GM12878 (cell line): ENCODE measurements around the gene FCER2. TPM values are rescaled to one million over a fixed set of nuclear protein-coding genes. Genes with fewer than 3 reads are reported as not detected.
A peak's percentile ranks its signal among the peaks of the same experiment; 100 is the strongest.

Experiments used
- ATAC-seq: fragments of 200-7000 bp; cut with Tn5 transposase; 3 replicates; pipeline ENCODE4 v1.9.1; 2020; ENCODE audit warnings: mild to moderate bottlenecking, moderate library complexity
- BruUV-seq: library from RNA; stranded (reverse); fragments of 400-500 nt; replicated peaks from 2 replicates; lab custom pipeline; 2021; lab: Mats Ljungman, UMichigan
- CTCF ChIA-PET: fragments of 300-600 bp; sonication (Branson Sonifier 250); formaldehyde crosslinking; extraction: SDS; loops from one replicate; lab custom pipeline; 2021; ENCODE audit warnings: inconsistent platforms; lab: Yijun Ruan, JAX
- POLR2A ChIA-PET: fragments of 350-600 bp; formaldehyde crosslinking; extraction: SDS; loops from one replicate; lab custom pipeline; 2021; ENCODE audit warnings: inconsistent platforms; lab: Charles Lee
- RAD21 ChIA-PET: fragments of 300-600 bp; sonication (Branson Sonifier 250); formaldehyde crosslinking; loops from one replicate; lab custom pipeline; 2023; ENCODE audit warnings: antibody characterized with exemption; ENCODE audit not compliant: unreplicated experiment; lab: Charles Lee
- SMC1A ChIA-PET: fragments of 300-600 bp; sonication (Branson Sonifier 250); formaldehyde crosslinking; loops from one replicate; lab custom pipeline; 2023; ENCODE audit not compliant: unreplicated experiment, uncharacterized antibody; lab: Charles Lee
- DNase-seq: peaks from one replicate; pipeline ENCODE4 v3.0.0-alpha.2; 2011; ENCODE audit warnings: low read depth, low spot score
- FAIRE-seq: peaks from 3 replicates; lab custom pipeline; 2011; peaks lifted over from hg19 to GRCh38; lab: Jason Lieb, UNC
- H2AFZ ChIP-seq: 2 replicates; pipeline ENCODE4 v1.6.0; 2011; ENCODE audit warnings: low read depth, low read length, control low read depth; ENCODE audit not compliant: control insufficient read depth
- H3K27ac ChIP-seq: 2 replicates; pipeline ENCODE4 v1.5.1; 2011; ENCODE audit warnings: control low read depth; ENCODE audit not compliant: control insufficient read depth, insufficient read depth
- H3K27me3 ChIP-seq, 2 experiments: replicated peaks in 1 of 2; 2 replicates each; pipeline versions ENCODE4 v1.6.0 to v1.6.1; 2011; ENCODE audit warnings: low read length in 1 of 2; ENCODE audit not compliant: control insufficient read depth in 2 of 2, insufficient read depth in 2 of 2
- H3K36me3 ChIP-seq, 2 experiments: 2 replicates each; pipeline ENCODE4 v1.5.1; 2011; ENCODE audit warnings: low read length in 1 of 2; ENCODE audit not compliant: control insufficient read depth in 2 of 2, insufficient read depth in 2 of 2
- H3K4me1 ChIP-seq: 2 replicates; pipeline ENCODE4 v1.6.1; 2011; ENCODE audit warnings: mild to moderate bottlenecking, low read length, moderate library complexity, mixed read lengths; ENCODE audit not compliant: control insufficient read depth, insufficient read depth
- H3K4me2 ChIP-seq: 2 replicates; pipeline ENCODE4 v1.6.0; 2011; ENCODE audit warnings: control low read depth; ENCODE audit not compliant: control insufficient read depth, insufficient read depth
- H3K4me3 ChIP-seq: fragments of 200-600 bp; sonication (generic); 2 replicates; pipeline ENCODE4 v1.5.1; 2016
- H3K79me2 ChIP-seq: 2 replicates; pipeline ENCODE4 v1.6.0; 2011; ENCODE audit warnings: low read length; ENCODE audit not compliant: control insufficient read depth, insufficient read depth
- H3K9ac ChIP-seq: 2 replicates; pipeline ENCODE4 v1.8.0; 2011; ENCODE audit warnings: low read length, control low read depth, mixed read lengths; ENCODE audit not compliant: control insufficient read depth, insufficient read depth
- H3K9me3 ChIP-seq: replicated peaks from 3 replicates; pipeline ENCODE4 v1.5.1; 2011; ENCODE audit warnings: mild to moderate bottlenecking, low read length; ENCODE audit not compliant: control insufficient read depth, insufficient read depth
- H4K20me1 ChIP-seq: 2 replicates; pipeline ENCODE4 v1.6.0; 2011; ENCODE audit not compliant: control insufficient read depth, insufficient read depth
- FOXM1 ChIP-seq: IDR thresholded peaks from 2 replicates; pipeline ENCODE4 v1.6.1; 2012; ENCODE audit warnings: low read depth, mild to moderate bottlenecking, inconsistent platforms, low read length, moderate library complexity
- IKZF1 ChIP-seq: fragments of 450-650 bp; conservative IDR thresholded peaks from 2 replicates; pipeline ENCODE4 v1.6.1; 2017; ENCODE audit warnings: antibody characterized with exemption, mild to moderate bottlenecking
- NFIC ChIP-seq: IDR thresholded peaks from 2 replicates; pipeline ENCODE4 v1.6.1; 2012; ENCODE audit warnings: low read depth, mild to moderate bottlenecking, inconsistent platforms, low read length, moderate library complexity
- NR2F1 ChIP-seq: fragments of 450-650 bp; conservative IDR thresholded peaks from 2 replicates; pipeline ENCODE4 v1.6.1; 2017; ENCODE audit warnings: mild to moderate bottlenecking
- SMAD5 ChIP-seq: IDR thresholded peaks from 2 replicates; pipeline ENCODE4 v1.6.1; 2016; ENCODE audit warnings: antibody characterized with exemption, low read depth
- SMC3 ChIP-seq: IDR thresholded peaks from 2 replicates; pipeline ENCODE4 v1.6.1; 2011; ENCODE audit warnings: low read length, improper control_type of control experiment, borderline replicate concordance
- TCF12 ChIP-seq: IDR thresholded peaks from 2 replicates; pipeline ENCODE4 v1.6.1; 2011; ENCODE audit warnings: low read depth, mild to moderate bottlenecking, low read length
- ZNF207 ChIP-seq: fragments of 450-650 bp; IDR thresholded peaks from 2 replicates; pipeline ENCODE4 v1.6.1; 2014; ENCODE audit warnings: antibody characterized with exemption, mild to moderate bottlenecking, borderline replicate concordance
- WGBS: methylation state at CpG from one replicate; pipeline ENCODE4 v1.1.6; 2016; ENCODE audit warnings: low lambda C conversion rate; ENCODE audit not compliant: insufficient replicate concordance, insufficient coverage; ENCODE audit errors: missing lambda C conversion rate; 5-methylcytosine and 5-hydroxymethylcytosine counted together
- in situ Hi-C: fragments of 300-500 bp; cut with MboI; formaldehyde crosslinking; loops from 9 replicates; pipeline ENCODE4 v1.14.3; 2018; ENCODE audit warnings: mixed read lengths
- intact Hi-C: fragments of 100-400 bp; cut with micrococcal nuclease; formaldehyde crosslinking; loops from one replicate; pipeline ENCODE4 v1.14.2; 2022; ENCODE audit not compliant: unreplicated experiment
- polyA plus RNA-seq, 11 experiments: library from polyadenylated mRNA; depleted of rRNA in 4 of 11; unstranded in 6 of 11; stranded (reverse) in 5 of 11; fragments of >200 nt; fragmentation: Nextera tagmentation in 4 of 11; fragmentation: Illumina TruSeq in 1 of 11; extraction: Ambion mirVana in 4 of 11; extraction: Trizol in 1 of 11; gene quantifications; 1 replicate in 1 of 11; 2 replicates in 10 of 11; pipeline versions ENCODE4 v1.2.1 to v1.2.3, GENCODE V29; 2011 to 2016; ENCODE audit warnings: inconsistent platforms in 2 of 11, missing spikeins in 2 of 11, low read depth in 1 of 11
- total RNA-seq, 4 experiments: library from RNA; depleted of rRNA in 3 of 4; stranded (reverse); fragments of >200 nt in 3 of 4; fragmentation: Illumina TruSeq in 1 of 4; extraction: Trizol in 1 of 4; gene quantifications; 2 replicates each; pipeline versions ENCODE4 v1.2.1 to v1.2.3, GENCODE V29; 2013 to 2021
- TF ChIP-seq, protein P1 (sequence below): fragments of 450-650 bp; IDR thresholded peaks from 2 replicates; pipeline ENCODE4 v1.6.1; 2016; ENCODE audit warnings: mild to moderate bottlenecking
- TF ChIP-seq, protein P2 (sequence below): IDR thresholded peaks from 2 replicates; pipeline ENCODE4 v1.6.1; 2012; ENCODE audit warnings: mild to moderate bottlenecking, low read depth, low read length
- TF ChIP-seq, protein P3 (sequence below): fragments of 450-650 bp; IDR thresholded peaks from 2 replicates; pipeline ENCODE4 v1.6.1; 2016; ENCODE audit warnings: mild to moderate bottlenecking, moderate library complexity, borderline replicate concordance
- TF ChIP-seq, protein P4 (sequence below): fragments of 450-650 bp; IDR thresholded peaks from 2 replicates; pipeline ENCODE4 v1.6.1; 2017; ENCODE audit warnings: mild to moderate bottlenecking, low read depth, inconsistent platforms; ENCODE audit not compliant: poor library complexity, severe bottlenecking

The FCER2 gene
- total and polyA plus RNA-seq, 10 of the 15 experiments (the other 5 are each of a cell fraction or from before 2014, with no cell fraction given), result 44.0 to 424 (median 241) TPM

DNA sequence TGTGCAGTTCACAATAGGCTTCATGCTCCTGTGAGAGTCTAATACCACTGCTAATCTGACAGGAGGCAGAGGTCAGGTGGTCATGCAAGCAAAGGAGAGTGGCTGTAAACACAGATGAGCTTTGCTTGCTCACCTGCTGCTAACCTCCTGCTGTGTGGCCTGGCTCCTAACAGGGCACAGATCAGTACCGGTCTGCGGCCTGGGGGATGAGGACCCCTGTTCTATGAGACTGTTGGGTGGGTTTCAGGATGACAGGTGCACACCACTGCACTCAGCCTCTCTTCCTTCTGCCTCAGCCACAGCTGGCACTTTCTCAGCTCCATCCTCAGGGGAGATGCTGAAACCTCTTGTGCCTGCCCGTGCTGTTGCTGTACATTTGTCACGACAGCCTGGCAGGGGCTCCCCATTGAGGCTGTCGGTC, 20.3 kb upstream of the FCER2 start:
- no TSS peak for BruUV-seq
- ChIA-PET RAD21 (interaction anchor here (0.8 to 1.6 kb wide), 5 partner anchors 15 to 41 kb away, joined by 3 to 7 read pairs (median 4); partner anchors contain the start of genes FCER2 and TRAPPC5), POLR2A (interaction anchor here (1.2 to 1.4 kb wide), 2 partner anchors 9 to 14 kb away, joined by 4 to 6 read pairs; no protein-coding TSS in a partner anchor), SMC1A (interaction anchor here (0.6 to 1.5 kb wide), 7 partner anchors 11 to 724 kb away, joined by 3 to 5 read pairs (median 4); no protein-coding TSS in a partner anchor), CTCF (interaction anchor here (0.6 to 4.6 kb wide), 4 partner anchors 23 to 815 kb away, joined by 3 to 17 read pairs (median 5); partner anchors contain the start of gene TRAPPC5)
- peak overlapping the region; percentile 61 for H2AFZ ChIP-seq
- in situ Hi-C loops, result no loop called here
- H3K9me3 ChIP-seq, result peaks cover 2% of the 10 kb centered on the region; the same call in 1 of the 3 replicates
- FAIRE-seq, result no peak
- peak; percentile 70 for DNase-seq
- peak overlapping the region; percentile 63 for H3K4me2 ChIP-seq
- WGBS, result 1% methylated on average over 5 of the region's 5 CpGs
- H3K36me3 ChIP-seq, result no peaks in the 10 kb centered on the region
- H3K27me3 ChIP-seq, result no peaks in the 10 kb centered on the region
- no peak overlapping the region for H3K4me3 ChIP-seq
- intact Hi-C loops, result no loop called here
- H4K20me1 ChIP-seq, result no peaks in the 10 kb centered on the region
- H3K27ac ChIP-seq, result 0 out of 2 replicates have a peak overlapping the region, but pooled peaks have one; percentile 9
- peak; percentile 77 for ATAC-seq
- no peak overlapping the region for H3K9ac ChIP-seq
- H3K4me1 ChIP-seq, result peaks cover 16% of the 10 kb centered on the region
- no peaks in the 10 kb centered on the region for H3K79me2 ChIP-seq
- TF ChIP-seq, protein P1, sequence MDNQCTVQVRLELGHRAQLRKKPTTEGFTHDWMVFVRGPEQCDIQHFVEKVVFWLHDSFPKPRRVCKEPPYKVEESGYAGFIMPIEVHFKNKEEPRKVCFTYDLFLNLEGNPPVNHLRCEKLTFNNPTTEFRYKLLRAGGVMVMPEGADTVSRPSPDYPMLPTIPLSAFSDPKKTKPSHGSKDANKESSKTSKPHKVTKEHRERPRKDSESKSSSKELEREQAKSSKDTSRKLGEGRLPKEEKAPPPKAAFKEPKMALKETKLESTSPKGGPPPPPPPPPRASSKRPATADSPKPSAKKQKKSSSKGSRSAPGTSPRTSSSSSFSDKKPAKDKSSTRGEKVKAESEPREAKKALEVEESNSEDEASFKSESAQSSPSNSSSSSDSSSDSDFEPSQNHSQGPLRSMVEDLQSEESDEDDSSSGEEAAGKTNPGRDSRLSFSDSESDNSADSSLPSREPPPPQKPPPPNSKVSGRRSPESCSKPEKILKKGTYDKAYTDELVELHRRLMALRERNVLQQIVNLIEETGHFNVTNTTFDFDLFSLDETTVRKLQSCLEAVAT, result no peak
- peak; percentile 49 for TF ChIP-seq NR2F1
- peak; percentile 51; the same call in 1 of the 2 replicates for TF ChIP-seq FOXM1
- TF ChIP-seq, protein P2, sequence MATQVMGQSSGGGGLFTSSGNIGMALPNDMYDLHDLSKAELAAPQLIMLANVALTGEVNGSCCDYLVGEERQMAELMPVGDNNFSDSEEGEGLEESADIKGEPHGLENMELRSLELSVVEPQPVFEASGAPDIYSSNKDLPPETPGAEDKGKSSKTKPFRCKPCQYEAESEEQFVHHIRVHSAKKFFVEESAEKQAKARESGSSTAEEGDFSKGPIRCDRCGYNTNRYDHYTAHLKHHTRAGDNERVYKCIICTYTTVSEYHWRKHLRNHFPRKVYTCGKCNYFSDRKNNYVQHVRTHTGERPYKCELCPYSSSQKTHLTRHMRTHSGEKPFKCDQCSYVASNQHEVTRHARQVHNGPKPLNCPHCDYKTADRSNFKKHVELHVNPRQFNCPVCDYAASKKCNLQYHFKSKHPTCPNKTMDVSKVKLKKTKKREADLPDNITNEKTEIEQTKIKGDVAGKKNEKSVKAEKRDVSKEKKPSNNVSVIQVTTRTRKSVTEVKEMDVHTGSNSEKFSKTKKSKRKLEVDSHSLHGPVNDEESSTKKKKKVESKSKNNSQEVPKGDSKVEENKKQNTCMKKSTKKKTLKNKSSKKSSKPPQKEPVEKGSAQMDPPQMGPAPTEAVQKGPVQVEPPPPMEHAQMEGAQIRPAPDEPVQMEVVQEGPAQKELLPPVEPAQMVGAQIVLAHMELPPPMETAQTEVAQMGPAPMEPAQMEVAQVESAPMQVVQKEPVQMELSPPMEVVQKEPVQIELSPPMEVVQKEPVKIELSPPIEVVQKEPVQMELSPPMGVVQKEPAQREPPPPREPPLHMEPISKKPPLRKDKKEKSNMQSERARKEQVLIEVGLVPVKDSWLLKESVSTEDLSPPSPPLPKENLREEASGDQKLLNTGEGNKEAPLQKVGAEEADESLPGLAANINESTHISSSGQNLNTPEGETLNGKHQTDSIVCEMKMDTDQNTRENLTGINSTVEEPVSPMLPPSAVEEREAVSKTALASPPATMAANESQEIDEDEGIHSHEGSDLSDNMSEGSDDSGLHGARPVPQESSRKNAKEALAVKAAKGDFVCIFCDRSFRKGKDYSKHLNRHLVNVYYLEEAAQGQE, result no peak
- TF ChIP-seq TCF12, result peak; percentile 78
- TF ChIP-seq ZNF207, result no peak
- peak; percentile 31; the same call in 1 of the 2 replicates for TF ChIP-seq NFIC
- no peak for TF ChIP-seq SMAD5
- TF ChIP-seq, protein P3, sequence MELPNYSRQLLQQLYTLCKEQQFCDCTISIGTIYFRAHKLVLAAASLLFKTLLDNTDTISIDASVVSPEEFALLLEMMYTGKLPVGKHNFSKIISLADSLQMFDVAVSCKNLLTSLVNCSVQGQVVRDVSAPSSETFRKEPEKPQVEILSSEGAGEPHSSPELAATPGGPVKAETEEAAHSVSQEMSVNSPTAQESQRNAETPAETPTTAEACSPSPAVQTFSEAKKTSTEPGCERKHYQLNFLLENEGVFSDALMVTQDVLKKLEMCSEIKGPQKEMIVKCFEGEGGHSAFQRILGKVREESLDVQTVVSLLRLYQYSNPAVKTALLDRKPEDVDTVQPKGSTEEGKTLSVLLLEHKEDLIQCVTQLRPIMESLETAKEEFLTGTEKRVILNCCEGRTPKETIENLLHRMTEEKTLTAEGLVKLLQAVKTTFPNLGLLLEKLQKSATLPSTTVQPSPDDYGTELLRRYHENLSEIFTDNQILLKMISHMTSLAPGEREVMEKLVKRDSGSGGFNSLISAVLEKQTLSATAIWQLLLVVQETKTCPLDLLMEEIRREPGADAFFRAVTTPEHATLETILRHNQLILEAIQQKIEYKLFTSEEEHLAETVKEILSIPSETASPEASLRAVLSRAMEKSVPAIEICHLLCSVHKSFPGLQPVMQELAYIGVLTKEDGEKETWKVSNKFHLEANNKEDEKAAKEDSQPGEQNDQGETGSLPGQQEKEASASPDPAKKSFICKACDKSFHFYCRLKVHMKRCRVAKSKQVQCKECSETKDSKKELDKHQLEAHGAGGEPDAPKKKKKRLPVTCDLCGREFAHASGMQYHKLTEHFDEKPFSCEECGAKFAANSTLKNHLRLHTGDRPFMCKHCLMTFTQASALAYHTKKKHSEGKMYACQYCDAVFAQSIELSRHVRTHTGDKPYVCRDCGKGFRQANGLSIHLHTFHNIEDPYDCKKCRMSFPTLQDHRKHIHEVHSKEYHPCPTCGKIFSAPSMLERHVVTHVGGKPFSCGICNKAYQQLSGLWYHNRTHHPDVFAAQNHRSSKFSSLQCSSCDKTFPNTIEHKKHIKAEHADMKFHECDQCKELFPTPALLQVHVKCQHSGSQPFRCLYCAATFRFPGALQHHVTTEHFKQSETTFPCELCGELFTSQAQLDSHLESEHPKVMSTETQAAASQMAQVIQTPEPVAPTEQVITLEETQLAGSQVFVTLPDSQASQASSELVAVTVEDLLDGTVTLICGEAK, result no peak
- TF ChIP-seq IKZF1, result peak; percentile 29; the same call in 1 of the 2 replicates
- no peak for TF ChIP-seq SMC3
- TF ChIP-seq, protein P4, sequence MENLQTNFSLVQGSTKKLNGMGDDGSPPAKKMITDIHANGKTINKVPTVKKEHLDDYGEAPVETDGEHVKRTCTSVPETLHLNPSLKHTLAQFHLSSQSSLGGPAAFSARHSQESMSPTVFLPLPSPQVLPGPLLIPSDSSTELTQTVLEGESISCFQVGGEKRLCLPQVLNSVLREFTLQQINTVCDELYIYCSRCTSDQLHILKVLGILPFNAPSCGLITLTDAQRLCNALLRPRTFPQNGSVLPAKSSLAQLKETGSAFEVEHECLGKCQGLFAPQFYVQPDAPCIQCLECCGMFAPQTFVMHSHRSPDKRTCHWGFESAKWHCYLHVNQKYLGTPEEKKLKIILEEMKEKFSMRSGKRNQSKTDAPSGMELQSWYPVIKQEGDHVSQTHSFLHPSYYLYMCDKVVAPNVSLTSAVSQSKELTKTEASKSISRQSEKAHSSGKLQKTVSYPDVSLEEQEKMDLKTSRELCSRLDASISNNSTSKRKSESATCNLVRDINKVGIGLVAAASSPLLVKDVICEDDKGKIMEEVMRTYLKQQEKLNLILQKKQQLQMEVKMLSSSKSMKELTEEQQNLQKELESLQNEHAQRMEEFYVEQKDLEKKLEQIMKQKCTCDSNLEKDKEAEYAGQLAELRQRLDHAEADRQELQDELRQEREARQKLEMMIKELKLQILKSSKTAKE, result no peak
